Nucleus accumbens (tissue), 56 donors: ENCODE data around the gene RHOU.
"Not testable (repeated sequence)": the region's sequence is repeated elsewhere in the genome, so short reads cannot be mapped to it uniquely, and the experiment has no call there.

ENCODE experiments used
- DNase-seq, 56 donors: peaks; one replicate each; lab custom pipeline; 2025; lab: John Stamatoyannopoulos, UW

Gene RHOU

DNA sequence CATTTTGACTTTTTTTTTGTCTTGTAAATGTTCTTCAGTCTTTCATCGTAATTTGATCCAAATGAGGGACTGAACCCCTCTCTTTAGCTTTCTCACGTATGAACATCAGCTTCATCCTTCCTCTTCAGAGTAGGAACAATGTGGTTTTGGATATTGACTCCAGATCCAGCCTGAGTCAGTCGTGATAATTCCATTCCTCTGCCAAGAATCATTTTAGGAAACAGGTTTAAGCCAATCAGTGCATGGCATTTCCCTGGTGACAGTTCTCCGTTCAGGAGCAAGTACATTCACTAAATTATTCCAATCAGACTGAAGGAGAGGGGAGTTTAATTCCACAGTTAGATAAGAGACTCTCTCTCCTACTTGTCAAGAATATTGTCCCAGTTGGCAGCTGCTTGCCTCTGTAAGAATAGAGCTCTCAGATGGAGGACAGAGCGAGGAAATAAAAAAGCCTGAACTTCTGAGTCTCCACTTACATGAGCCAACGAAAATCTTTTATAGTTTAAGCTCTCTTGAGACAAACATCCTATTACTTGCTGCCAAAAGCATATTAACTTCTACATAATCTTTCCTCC lies 18.6 kb downstream of the RHOU start:
- DNase-seq, result no peak

- DNase-seq, result no peak
These were observed 19.5 kb downstream of the RHOU start for GRCh38 chr1:228754646-228755268.

DNA sequence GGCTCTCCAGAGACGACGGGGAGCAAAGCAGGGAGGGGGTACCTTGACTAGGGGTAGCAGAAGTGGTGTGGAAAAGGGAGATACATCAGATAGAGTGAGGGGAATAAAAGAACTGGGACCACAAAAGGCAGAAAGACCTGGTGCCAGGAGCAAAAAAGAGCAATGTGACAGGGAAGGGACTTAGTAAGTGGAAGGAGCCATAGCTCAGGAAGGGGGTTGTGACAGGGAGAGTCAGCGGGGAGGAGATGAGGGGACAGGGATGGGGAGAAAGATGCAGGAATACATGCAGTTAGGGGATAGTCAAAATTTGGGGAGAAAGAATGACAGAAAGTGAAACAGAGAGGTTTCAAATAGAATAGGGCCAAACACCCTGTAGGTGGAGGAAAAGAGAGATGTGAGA lies 20.5 kb downstream of the RHOU start:
- no peak for DNase-seq

DNA sequence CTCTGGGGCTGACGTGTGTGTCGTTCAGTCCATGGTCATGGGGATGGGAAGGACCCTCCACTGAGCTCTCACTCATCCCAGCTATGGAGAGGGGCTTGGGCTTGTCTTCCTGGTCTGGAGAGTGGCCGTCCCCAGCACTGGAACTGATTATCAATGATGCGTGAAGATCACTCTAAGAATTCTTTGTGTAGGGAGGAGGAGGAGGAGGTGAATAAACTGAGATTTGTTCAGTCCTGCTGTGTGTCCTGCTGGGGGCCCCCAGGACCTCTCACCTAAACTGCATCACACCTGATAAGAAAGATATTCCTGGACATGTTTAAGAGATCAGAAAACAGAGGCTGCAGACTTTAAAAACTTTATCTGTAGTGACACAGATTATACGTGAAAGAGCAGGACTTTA lies 21.2 kb downstream of the RHOU start:
- DNase-seq, result no peak

GRCh38 chr1:228758447-228758846 lies 23.2 kb downstream of the RHOU start:
- no peak for DNase-seq

DNA sequence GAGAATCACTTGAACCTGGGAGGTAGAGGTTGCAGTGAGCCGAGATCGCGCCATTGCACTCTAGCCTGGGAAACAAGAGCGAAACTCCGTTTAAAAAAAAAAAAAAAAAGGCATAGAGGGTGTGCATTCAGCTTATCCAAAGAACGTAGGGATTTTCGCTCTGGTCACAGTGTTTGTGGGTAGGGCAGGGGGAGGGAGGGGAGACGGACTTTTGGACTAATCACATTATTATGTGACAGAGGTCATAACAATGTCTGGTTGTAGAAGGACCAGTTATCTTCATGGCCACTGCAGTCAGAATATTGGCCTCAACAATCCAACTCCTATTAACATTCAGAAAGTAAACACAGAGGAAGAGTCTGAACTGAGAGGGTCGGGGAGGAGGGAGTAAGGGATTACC lies 25.7 kb downstream of the RHOU start:
- no peak for DNase-seq

GRCh38 chr1:228763561-228763960 lies 28.3 kb downstream of the RHOU start:
- DNase-seq, result peak in 5 of 56 donors; percentile 10 to 41 (median 28)

- no peak for DNase-seq
These were observed 30.1 kb downstream of the RHOU start for GRCh38 chr1:228765168-228765946.

GRCh38 chr1:228766788-228767187 lies 31.5 kb downstream of the RHOU start:
- no peak for DNase-seq

- DNase-seq, result no peak
These were observed 32.5 kb downstream of the RHOU start for GRCh38 chr1:228767636-228768354.

GRCh38 chr1:228768355-228769000 lies 33.2 kb downstream of the RHOU start:
- no peak for DNase-seq

GRCh38 chr1:228770779-228771223 lies 35.5 kb downstream of the RHOU start:
- no peak for DNase-seq

DNA sequence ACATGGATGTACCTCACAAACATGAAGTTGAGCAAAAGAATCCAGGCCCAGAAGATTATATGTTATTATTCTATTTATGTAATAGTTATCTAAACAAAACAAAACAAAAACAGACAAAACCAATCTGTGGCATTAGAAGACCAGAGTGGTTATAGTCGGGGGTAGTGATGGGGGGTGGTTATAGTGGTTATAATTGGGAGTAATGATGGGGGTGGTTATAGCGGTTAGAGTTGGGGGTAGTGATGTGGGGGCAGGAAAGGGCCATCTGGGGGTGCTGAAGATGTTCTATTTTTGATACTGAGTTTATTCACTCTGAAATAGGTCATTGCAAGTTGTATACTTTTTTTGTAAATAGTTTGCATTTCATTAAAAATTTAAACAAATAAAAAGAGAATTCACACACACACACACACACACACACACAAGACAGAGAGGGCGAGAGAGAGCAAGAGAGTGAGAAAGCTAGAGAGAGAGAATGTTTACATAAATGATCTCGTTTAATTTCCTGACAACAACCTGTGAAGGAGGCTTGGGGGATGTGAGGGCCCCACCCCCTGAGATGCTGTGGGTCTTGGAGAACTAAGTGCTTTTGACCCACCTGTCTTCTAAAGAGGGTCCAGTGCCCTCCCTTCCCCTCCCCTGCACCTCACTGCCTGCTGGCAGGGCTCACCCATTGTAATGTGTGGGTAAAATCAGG lies 37.4 kb downstream of the RHOU start:
- DNase-seq, result no peak

GRCh38 chr1:228775946-228776345 lies 40.7 kb downstream of the RHOU start:
- not testable (repeated sequence) for DNase-seq

- no peak for DNase-seq
These were observed 41.2 kb downstream of the RHOU start for GRCh38 chr1:228776449-228776848.

DNA sequence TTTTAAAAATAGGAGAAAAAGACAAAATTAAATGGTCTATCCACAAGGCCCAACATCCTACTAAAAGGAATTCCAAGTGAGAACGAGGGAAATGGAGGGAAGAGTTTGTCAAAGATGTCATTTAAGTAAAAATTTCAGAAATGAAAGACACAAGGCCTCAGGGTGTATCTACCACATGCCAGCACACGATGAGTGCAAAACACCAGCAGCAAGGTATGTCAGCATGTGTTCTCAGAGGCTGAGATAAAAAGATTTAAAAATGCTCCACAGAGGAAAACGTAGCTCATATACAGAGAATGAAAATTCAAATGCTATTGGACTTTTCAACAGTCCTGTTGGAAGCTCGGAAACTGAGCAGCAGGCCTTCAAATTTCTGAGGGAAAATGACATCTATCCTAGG lies 42.0 kb downstream of the RHOU start:
- no peak for DNase-seq

DNA sequence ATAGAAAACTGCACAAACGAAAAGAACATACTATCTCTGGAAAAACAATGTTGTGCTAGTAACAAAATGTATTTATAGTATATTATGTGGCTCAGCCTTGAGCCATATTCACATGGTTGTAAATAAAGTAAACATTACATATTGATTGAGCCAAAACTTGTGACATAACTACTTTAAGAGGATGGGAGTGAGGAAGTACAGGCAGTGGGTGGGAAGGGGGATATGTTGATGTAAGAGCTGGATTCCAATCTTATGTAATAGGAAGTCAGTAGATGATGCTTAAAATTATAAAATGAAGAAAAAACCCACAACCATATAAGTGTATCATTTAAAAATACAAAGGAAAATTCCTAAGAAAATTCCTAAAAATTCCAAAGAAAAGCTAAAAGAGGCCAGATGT lies 42.7 kb downstream of the RHOU start:
- DNase-seq, result no peak

DNA sequence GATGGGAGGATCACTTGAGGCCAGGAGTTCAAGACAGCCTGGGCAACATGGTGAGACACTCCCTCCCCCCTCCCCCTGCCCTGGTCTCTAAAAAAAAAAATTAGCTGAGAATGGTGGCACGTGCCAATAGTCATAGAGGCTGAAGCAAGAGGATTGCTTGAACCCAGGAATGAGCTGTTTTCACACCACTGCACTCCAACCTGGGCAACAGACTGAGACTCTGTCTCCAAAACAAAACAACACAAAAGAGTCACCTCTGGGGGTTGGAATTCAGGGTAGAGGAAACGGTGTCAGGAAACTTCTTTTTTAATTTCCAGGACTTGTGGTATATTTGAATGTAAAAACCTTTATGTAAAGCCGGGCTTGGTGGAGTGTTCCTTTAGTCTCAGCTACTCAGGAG lies 43.2 kb downstream of the RHOU start:
- DNase-seq, result no peak

GRCh38 chr1:228778961-228779360 lies 43.7 kb downstream of the RHOU start:
- DNase-seq, result no peak

GRCh38 chr1:228781161-228781808 lies 46.0 kb downstream of the RHOU start:
- DNase-seq, result no peak
